SK-N-MC (cell line): ENCODE data around the gene SLC7A7.
"Not testable (repeated sequence)": the region's sequence is repeated elsewhere in the genome, so short reads cannot be mapped to it uniquely, and the experiment has no call there.

ENCODE experiments used
- EZH2 ChIP-seq: fragments of 200-600 bp; sonication (generic); IDR thresholded peaks from one replicate; pipeline ENCODE4 v1.6.1; 2017; ENCODE audit warnings: antibody characterized with exemption
- POLR2AphosphoS5 ChIP-seq: IDR thresholded peaks from 2 replicates; pipeline ENCODE4 v1.6.1; 2012; ENCODE audit warnings: mild to moderate bottlenecking, low read depth, low read length, borderline replicate concordance

GRCh38 chr14:22805235-22805634, 10.0 kb downstream of the SLC7A7 start:
- not testable (repeated sequence) for TF ChIP-seq POLR2AphosphoS5, EZH2
